NB4 (cell line): ENCODE measurements around the gene TFAP2C.

Experiments used
- POLR2A ChIP-seq: IDR thresholded peaks from 2 replicates; pipeline ENCODE4 v1.6.1; 2011; ENCODE audit warnings: mild to moderate bottlenecking; ENCODE audit not compliant: insufficient read length; ENCODE audit errors: extremely low read depth
- TF ChIP-seq, protein P1 (sequence below): IDR thresholded peaks from one replicate; pipeline ENCODE4 v1.5.1; 2012; ENCODE audit warnings: low read depth, low read length

DNA sequence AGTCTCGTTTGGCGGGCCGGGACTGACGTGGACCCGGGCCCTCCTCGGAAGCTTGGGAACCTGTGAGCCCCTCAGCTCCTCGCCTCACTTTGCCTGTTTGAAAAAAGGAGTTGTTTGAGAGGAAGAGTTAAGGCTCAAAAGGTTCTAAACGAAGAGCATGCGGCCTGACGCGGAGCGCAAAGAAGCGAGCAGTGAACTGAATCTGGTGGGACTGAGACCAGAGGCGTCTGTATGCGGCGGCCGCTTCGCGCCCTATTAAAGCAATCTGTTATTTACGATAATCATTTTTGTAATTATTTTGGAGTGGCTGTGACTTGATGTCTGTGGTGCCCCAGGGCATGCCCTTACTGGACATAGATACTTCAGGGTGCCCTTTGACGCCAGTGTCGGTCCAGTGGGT is 3.3 kb upstream of the TFAP2C start:
- TF ChIP-seq, protein P1, sequence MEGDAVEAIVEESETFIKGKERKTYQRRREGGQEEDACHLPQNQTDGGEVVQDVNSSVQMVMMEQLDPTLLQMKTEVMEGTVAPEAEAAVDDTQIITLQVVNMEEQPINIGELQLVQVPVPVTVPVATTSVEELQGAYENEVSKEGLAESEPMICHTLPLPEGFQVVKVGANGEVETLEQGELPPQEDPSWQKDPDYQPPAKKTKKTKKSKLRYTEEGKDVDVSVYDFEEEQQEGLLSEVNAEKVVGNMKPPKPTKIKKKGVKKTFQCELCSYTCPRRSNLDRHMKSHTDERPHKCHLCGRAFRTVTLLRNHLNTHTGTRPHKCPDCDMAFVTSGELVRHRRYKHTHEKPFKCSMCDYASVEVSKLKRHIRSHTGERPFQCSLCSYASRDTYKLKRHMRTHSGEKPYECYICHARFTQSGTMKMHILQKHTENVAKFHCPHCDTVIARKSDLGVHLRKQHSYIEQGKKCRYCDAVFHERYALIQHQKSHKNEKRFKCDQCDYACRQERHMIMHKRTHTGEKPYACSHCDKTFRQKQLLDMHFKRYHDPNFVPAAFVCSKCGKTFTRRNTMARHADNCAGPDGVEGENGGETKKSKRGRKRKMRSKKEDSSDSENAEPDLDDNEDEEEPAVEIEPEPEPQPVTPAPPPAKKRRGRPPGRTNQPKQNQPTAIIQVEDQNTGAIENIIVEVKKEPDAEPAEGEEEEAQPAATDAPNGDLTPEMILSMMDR = no peak
- no peak for TF ChIP-seq POLR2A
